Measurements from ENCODE around the gene SLC29A2. TPM values are rescaled to one million over a fixed set of nuclear protein-coding genes. Genes with fewer than 3 reads are reported as not detected.

SLC29A2 gene
- total RNA-seq, result 10.2 TPM

- DNase-seq, result peak; percentile 79
Observed at GRCh38 chr11:66371627-66372415, at the start of gene SLC29A2. Gene SLC29A2 (minus strand): TSS chr11:66371760. CDS start chr11:66371591, 169 bp downstream.

- no peak for DNase-seq
Observed at GRCh38 chr11:66420671-66421476, 49.3 kb upstream of the SLC29A2 start, which contains the start of gene NPAS4. Gene NPAS4 (plus strand): TSS chr11:66421035. CDS start chr11:66421180, 145 bp downstream.

GRCh38 chr11:66419825-66420224 is 48.3 kb upstream of the SLC29A2 start:
- DNase-seq, result no peak

- no peak for DNase-seq
Observed at GRCh38 chr11:66418986-66419308, 47.4 kb upstream of the SLC29A2 start.

- DNase-seq, result peak; percentile 88
Observed at GRCh38 chr11:66418168-66418985, 46.8 kb upstream of the SLC29A2 start.

GRCh38 chr11:66417000-66417399 is 45.4 kb upstream of the SLC29A2 start:
- DNase-seq, result no peak

GRCh38 chr11:66415423-66415822 is 43.9 kb upstream of the SLC29A2 start:
- no peak for DNase-seq

- DNase-seq, result no peak
Observed at GRCh38 chr11:66414120-66414934, 42.8 kb upstream of the SLC29A2 start.

- DNase-seq, result no peak
Observed at GRCh38 chr11:66413167-66413566, 41.6 kb upstream of the SLC29A2 start.

GRCh38 chr11:66412110-66412509 is 40.5 kb upstream of the SLC29A2 start:
- no peak for DNase-seq

- DNase-seq, result no peak
Observed at GRCh38 chr11:66411323-66411722, 39.8 kb upstream of the SLC29A2 start.

- DNase-seq, result no peak
Observed at GRCh38 chr11:66410191-66410590, 38.6 kb upstream of the SLC29A2 start.

GRCh38 chr11:66409226-66409625 is 37.7 kb upstream of the SLC29A2 start:
- DNase-seq, result no peak

GRCh38 chr11:66408488-66409214 is 37.1 kb upstream of the SLC29A2 start:
- DNase-seq, result peak; percentile 95

GRCh38 chr11:66407651-66408050 is 36.1 kb upstream of the SLC29A2 start:
- no peak for DNase-seq

- no peak for DNase-seq
Observed at GRCh38 chr11:66393954-66394353, 22.4 kb upstream of the SLC29A2 start.

- no peak for DNase-seq
Observed at GRCh38 chr11:66391322-66391721, 19.8 kb upstream of the SLC29A2 start.

GRCh38 chr11:66388780-66389386 is 17.3 kb upstream of the SLC29A2 start:
- DNase-seq, result peak; percentile 70

- DNase-seq, result peak; percentile 90
Observed at GRCh38 chr11:66386171-66387069, 14.9 kb upstream of the SLC29A2 start.
